AG04449 (cell line): ENCODE results near the gene KLHL5.

Source experiments
- CTCF ChIA-PET: fragments of 350-600 bp; formaldehyde crosslinking; extraction: SDS; loops from one replicate; lab custom pipeline; 2021; ENCODE audit warnings: antibody characterized with exemption; lab: Yijun Ruan, JAX
- POLR2A ChIA-PET: fragments of 400-600, 350-600 bp; formaldehyde crosslinking; extraction: SDS; loops from one replicate; lab custom pipeline; 2020; ENCODE audit warnings: antibody characterized with exemption, inconsistent platforms; lab: Yijun Ruan, JAX
- DNase-seq: peaks from one replicate; pipeline ENCODE4 v3.0.0-alpha.2; 2010; ENCODE audit warnings: low read depth, low spot score
- H3K4me3 ChIP-seq: 2 replicates; pipeline ENCODE4 v1.5.1; 2011; ENCODE audit warnings: low read depth, mild to moderate bottlenecking, control low read depth, low read length
- TF ChIP-seq, protein P1 (sequence below): IDR thresholded peaks from one replicate; pipeline ENCODE4 v1.5.1; 2011; ENCODE audit warnings: mild to moderate bottlenecking, moderate library complexity, low read length, control low read depth, inconsistent platforms; ENCODE audit not compliant: insufficient read depth; ENCODE audit errors: missing control alignments

Gene KLHL5, protein sequence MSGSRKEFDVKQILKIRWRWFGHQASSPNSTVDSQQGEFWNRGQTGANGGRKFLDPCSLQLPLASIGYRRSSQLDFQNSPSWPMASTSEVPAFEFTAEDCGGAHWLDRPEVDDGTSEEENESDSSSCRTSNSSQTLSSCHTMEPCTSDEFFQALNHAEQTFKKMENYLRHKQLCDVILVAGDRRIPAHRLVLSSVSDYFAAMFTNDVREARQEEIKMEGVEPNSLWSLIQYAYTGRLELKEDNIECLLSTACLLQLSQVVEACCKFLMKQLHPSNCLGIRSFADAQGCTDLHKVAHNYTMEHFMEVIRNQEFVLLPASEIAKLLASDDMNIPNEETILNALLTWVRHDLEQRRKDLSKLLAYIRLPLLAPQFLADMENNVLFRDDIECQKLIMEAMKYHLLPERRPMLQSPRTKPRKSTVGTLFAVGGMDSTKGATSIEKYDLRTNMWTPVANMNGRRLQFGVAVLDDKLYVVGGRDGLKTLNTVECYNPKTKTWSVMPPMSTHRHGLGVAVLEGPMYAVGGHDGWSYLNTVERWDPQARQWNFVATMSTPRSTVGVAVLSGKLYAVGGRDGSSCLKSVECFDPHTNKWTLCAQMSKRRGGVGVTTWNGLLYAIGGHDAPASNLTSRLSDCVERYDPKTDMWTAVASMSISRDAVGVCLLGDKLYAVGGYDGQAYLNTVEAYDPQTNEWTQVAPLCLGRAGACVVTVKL

DNA sequence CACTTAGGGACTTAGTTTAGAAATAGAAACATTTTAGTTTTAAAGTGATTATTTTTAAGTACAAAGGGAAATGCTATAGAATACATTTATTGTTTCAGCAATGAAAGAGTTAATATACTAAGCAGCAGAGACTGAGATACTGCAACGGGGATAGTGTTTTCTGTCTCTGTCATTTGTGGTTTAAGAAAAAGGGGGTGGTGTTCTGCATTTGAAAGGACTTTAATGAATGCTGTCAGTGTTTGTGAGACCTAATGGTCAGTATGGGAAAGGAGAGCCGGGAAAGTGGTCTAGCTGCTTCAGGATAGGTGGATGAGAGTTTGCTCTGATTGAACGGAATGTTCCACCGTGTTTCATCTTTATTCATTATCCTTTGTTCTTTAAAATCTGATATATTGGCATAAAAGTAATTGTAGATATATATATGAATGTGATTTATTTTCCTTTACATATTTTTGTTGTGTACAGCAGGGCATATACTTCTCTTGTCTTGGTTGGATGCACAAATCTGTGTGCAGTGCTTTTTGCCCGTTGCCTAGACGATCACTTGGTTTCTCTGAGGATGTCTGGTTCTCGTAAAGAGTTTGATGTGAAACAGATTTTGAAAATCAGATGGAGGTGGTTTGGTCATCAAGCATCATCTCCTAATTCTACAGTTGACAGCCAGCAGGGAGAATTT lies at the start of gene KLHL5:
Gene KLHL5 (plus strand): TSS at position 139 of the 676 bp plus-strand sequence. CDS start 421 bp downstream, at position 560.
- TF ChIP-seq, protein P1, sequence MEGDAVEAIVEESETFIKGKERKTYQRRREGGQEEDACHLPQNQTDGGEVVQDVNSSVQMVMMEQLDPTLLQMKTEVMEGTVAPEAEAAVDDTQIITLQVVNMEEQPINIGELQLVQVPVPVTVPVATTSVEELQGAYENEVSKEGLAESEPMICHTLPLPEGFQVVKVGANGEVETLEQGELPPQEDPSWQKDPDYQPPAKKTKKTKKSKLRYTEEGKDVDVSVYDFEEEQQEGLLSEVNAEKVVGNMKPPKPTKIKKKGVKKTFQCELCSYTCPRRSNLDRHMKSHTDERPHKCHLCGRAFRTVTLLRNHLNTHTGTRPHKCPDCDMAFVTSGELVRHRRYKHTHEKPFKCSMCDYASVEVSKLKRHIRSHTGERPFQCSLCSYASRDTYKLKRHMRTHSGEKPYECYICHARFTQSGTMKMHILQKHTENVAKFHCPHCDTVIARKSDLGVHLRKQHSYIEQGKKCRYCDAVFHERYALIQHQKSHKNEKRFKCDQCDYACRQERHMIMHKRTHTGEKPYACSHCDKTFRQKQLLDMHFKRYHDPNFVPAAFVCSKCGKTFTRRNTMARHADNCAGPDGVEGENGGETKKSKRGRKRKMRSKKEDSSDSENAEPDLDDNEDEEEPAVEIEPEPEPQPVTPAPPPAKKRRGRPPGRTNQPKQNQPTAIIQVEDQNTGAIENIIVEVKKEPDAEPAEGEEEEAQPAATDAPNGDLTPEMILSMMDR, result no peak
- ChIA-PET CTCF (no interaction called here), POLR2A (no interaction called here)
- H3K4me3 ChIP-seq, result no peak within 1 kb of the TSS
- DNase-seq, result no peak

DNA sequence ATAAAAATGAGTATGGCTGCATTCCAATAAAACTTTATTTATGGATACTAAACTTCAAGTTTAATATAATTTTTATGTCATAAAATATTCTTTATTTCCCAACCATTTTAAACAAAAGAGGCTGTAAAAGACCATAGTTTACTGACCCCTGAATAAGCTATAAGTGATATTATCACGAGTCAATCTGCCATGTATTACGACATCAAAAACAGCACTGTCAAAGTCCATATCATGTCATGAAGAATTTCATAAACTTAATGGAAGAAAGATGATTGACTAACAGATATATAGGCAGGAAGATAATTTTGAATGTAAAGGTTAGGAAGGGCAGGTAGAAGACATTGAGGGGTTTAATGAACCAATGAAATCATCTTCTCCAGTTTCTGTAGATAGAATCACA lies 48.0 kb upstream of the KLHL5 start:
- TF ChIP-seq, protein P1, result no peak
- no peak overlapping the region for H3K4me3 ChIP-seq
- CTCF ChIA-PET, result no interaction called here
- POLR2A ChIA-PET, result no interaction called here
- no peak for DNase-seq

DNA sequence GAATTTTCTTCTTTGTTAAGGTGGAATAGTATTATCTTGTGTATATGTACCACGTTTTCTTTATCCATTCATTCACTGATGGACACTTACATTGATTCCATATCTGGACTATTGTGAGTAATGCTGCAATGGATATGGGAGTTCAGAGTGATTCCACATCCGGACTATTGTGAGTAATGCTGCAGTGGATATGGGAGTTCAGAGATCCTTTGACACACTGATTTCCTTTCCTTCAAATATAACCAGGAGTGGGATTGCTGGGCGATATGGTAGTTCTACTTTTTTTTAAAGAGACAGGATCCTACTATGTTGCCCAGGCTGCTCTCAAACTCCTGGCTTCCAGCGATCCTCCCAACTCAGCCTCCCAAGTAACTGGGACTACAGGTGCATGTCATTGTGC lies 41.9 kb upstream of the KLHL5 start:
- CTCF ChIA-PET, result no interaction called here
- no peak overlapping the region for H3K4me3 ChIP-seq
- POLR2A ChIA-PET, result no interaction called here
- DNase-seq, result no peak
- TF ChIP-seq, protein P1, result no peak

DNA sequence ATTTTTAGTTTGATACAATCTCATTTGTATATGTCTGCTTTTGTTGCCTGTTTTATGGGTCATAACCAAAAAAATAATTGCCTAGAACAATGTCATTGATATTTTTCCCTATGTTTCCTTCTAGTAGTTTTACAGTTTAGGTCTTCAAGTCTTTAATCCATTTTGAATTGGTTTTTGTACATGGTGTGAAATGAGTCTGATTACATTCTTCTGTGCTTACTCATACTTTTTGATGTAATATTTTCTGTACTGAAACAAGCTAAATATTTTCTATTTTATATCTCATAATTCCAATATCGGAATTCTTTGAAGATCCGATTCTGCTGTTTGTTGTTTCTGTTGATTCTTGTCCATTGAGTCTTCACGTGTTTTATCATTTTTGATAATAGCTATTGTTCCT lies 40.4 kb upstream of the KLHL5 start:
- DNase-seq, result no peak
- CTCF ChIA-PET, result interaction anchor here (0.6 kb wide), 1 partner anchor 1527 kb away, joined by 3 read pairs; no protein-coding TSS in a partner anchor
- TF ChIP-seq, protein P1, result no peak
- H3K4me3 ChIP-seq, result no peak overlapping the region
- POLR2A ChIA-PET, result no interaction called here

DNA sequence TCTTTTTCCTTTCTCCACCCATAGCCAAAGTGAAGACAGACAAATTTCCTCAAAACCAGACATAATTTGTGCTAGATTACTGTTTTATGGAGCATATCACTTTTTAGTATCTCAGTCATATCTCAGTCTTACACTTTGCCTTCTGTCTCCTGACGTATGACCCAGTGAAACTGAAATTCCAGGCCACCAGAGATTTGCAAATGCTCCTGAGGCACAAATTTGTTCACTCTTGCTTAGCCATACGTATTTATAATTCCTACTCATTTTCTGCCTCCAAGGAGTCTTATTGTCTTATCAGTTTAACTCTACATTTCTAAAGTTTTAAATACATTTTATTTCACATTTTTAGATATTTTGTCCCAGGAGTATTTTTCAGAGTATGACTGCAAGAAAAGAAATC lies 39.8 kb upstream of the KLHL5 start:
- CTCF ChIA-PET, result no interaction called here
- no peak overlapping the region for H3K4me3 ChIP-seq
- TF ChIP-seq, protein P1, result no peak
- POLR2A ChIA-PET, result no interaction called here
- no peak for DNase-seq

DNA sequence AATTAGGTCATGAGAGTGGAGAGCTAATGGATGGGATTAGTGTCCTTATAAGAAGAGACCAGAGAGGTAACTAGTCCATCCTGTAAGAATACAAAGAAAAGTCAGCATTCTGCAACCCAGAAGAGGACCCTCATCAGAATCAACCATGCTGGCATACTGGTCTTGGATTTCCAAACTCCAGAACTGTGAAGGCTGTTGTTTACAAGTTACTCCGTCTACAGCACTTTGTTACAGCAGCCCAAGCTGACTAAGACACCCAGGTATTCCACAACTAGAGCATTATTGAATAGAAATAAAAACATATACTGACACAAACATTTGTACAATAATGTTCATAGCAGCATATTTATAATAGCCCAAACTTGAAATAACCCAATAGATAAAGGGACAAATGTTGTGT lies 39.0 kb upstream of the KLHL5 start:
- ChIA-PET POLR2A (no interaction called here), CTCF (no interaction called here)
- H3K4me3 ChIP-seq, result no peak overlapping the region
- TF ChIP-seq, protein P1, result no peak
- DNase-seq, result no peak
